C4-2B (cell line): ENCODE results near the gene ZDHHC14.

Source experiments
- ZFX ChIP-seq: fragments of 450-650 bp; IDR thresholded peaks from 2 replicates; pipeline ENCODE4 v1.6.1; 2017
- TF ChIP-seq, protein P1 (sequence below): fragments of 450-650 bp; conservative IDR thresholded peaks from 2 replicates; pipeline ENCODE4 v1.5.1; 2017; ENCODE audit warnings: mild to moderate bottlenecking

DNA sequence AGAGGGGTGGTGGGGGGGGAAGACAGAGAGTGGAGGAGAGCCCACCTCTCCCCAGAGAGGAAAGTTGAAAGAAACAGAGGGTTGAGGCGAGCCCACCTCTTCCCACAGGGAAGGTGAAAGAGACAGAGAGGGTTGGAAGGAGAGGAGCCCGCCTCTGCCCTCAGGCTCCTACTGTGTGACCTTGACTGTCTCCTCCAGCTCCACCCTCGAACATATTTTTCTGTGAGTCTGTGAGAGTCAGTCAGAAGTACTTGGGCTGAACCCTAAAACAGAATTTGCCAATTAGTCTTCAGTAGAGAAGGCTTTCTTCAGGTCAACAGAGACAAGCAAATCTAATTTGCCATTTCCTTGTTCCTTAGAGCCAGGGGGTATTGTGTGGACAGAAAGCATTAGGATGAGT lies 288.3 kb downstream of the ZDHHC14 start:
- TF ChIP-seq, protein P1, sequence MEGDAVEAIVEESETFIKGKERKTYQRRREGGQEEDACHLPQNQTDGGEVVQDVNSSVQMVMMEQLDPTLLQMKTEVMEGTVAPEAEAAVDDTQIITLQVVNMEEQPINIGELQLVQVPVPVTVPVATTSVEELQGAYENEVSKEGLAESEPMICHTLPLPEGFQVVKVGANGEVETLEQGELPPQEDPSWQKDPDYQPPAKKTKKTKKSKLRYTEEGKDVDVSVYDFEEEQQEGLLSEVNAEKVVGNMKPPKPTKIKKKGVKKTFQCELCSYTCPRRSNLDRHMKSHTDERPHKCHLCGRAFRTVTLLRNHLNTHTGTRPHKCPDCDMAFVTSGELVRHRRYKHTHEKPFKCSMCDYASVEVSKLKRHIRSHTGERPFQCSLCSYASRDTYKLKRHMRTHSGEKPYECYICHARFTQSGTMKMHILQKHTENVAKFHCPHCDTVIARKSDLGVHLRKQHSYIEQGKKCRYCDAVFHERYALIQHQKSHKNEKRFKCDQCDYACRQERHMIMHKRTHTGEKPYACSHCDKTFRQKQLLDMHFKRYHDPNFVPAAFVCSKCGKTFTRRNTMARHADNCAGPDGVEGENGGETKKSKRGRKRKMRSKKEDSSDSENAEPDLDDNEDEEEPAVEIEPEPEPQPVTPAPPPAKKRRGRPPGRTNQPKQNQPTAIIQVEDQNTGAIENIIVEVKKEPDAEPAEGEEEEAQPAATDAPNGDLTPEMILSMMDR, result no peak
- no peak for TF ChIP-seq ZFX
